SU-DHL-6 (cell line): ENCODE data around the gene SPATA9.
"Not testable (repeated sequence)": the region's sequence is repeated elsewhere in the genome, so short reads cannot be mapped to it uniquely, and the experiment has no call there.

Experiments used
- H2AFZ ChIP-seq: fragments of 200-600 bp; sonication (generic); 2 replicates; pipeline ENCODE4 v1.6.1; 2014; ENCODE audit warnings: low read depth, mild to moderate bottlenecking, moderate library complexity, mixed read lengths, antibody characterized with exemption, low read length; ENCODE audit not compliant: severe bottlenecking
- H3F3A ChIP-seq: fragments of 200-600 bp; shearing (Covaris generic); 2 replicates; pipeline ENCODE4 v1.6.0; 2016; ENCODE audit warnings: antibody characterized with exemption, mild to moderate bottlenecking; ENCODE audit not compliant: insufficient read depth
- H3K27ac ChIP-seq: fragments of 200-600 bp; sonication (generic); 2 replicates; pipeline ENCODE4 v1.5.1; 2016; ENCODE audit warnings: low read depth, mild to moderate bottlenecking, low read length, moderate library complexity, mixed read lengths
- H3K27me3 ChIP-seq: fragments of 200-600 bp; sonication (generic), shearing (Covaris generic); 2 replicates; pipeline ENCODE4 v1.6.0; 2014; ENCODE audit warnings: mild to moderate bottlenecking, low read length
- H3K36me3 ChIP-seq: fragments of 200-600 bp; sonication (generic); 2 replicates; pipeline ENCODE4 v1.6.1; 2014; ENCODE audit warnings: mild to moderate bottlenecking, low read length, mixed read lengths
- H3K4me2 ChIP-seq: fragments of 300-600, 200-600 bp; shearing (Covaris generic), sonication (generic); 2 replicates; pipeline ENCODE4 v1.6.0; 2014; ENCODE audit warnings: low read length, low read depth, mild to moderate bottlenecking; ENCODE audit not compliant: poor library complexity, severe bottlenecking
- H3K4me3 ChIP-seq: fragments of 200-600 bp; sonication (generic); 2 replicates; pipeline ENCODE4 v1.5.1; 2014; ENCODE audit warnings: antibody characterized with exemption, low read length, mild to moderate bottlenecking, mixed read lengths; ENCODE audit not compliant: insufficient read depth, poor library complexity, severe bottlenecking
- H3K79me2 ChIP-seq: fragments of 200-600 bp; sonication (generic); 2 replicates; pipeline ENCODE4 v1.6.1; 2014; ENCODE audit warnings: mild to moderate bottlenecking, low read length, moderate library complexity; ENCODE audit not compliant: insufficient read depth
- H3K9ac ChIP-seq: fragments of 200-600 bp; sonication (generic); 2 replicates; pipeline ENCODE4 v1.7.0; 2014; ENCODE audit warnings: mild to moderate bottlenecking, low read length
- H3K9me2 ChIP-seq: fragments of 200-600 bp; sonication (generic); replicated peaks from 2 replicates; pipeline ENCODE4 v1.6.1; 2014; ENCODE audit warnings: low read length; ENCODE audit not compliant: insufficient read depth
- H3K9me3 ChIP-seq: fragments of 200-600 bp; sonication (generic); 2 replicates; pipeline ENCODE4 v1.6.1; 2014; ENCODE audit warnings: low read length, mixed read lengths; ENCODE audit not compliant: insufficient read depth
- H4K20me1 ChIP-seq: fragments of 200-600 bp; sonication (generic); 2 replicates; pipeline ENCODE4 v1.6.1; 2014; ENCODE audit warnings: low read depth, mild to moderate bottlenecking, antibody characterized with exemption, low read length, moderate library complexity, mixed read lengths
- EZH2phosphoT487 ChIP-seq: fragments of 200-600 bp; sonication (generic), shearing (Covaris generic); conservative IDR thresholded peaks from 2 replicates; pipeline ENCODE4 v1.6.1; 2018; ENCODE audit warnings: mild to moderate bottlenecking, antibody characterized with exemption, low read length, moderate library complexity, mixed read lengths
- TF ChIP-seq, protein P1 (sequence below): fragments of 200-600 bp; sonication (generic); IDR thresholded peaks from one replicate; pipeline ENCODE4 v1.5.1; 2017; ENCODE audit warnings: antibody characterized with exemption, mild to moderate bottlenecking, low read length, moderate library complexity; ENCODE audit not compliant: insufficient read depth, poor library complexity, severe bottlenecking

Gene SPATA9

DNA sequence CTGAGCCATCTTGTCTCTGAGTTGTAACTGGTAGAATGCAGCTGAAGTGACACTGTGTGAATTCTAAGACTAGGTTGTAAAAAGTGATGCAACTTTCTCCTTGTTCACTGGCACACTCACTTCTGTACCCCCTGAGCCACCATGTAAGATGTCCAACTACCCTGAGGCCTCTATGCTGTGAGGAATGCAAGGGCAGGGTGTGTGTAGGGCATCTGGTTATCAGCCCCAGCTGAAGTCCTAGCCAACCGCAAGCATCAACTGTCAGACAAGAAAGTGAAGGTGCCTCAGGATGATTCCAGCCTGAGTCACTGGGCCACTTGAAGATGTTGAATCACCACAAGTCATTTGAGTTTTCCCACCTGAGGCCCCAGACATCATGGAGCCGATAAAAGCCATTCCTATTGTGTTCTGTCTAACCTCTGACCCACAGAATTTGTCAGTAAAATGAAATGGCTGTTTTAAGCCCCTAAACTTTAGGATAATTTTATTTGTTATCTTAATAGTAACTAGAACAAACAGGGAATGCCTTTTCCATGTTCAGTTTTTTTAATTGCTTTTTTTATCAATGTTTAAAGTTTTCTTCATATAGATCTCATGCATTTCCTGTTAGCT lies 29.7 kb upstream of the SPATA9 start:
- Histone ChIP-seq H3K36me3 (no peaks in the 10 kb centered on the region), H3K9ac (no peak overlapping the region), H3K9me2 (no peaks in the 10 kb centered on the region), H3K27ac (no peak overlapping the region), H3K4me3 (no peak overlapping the region), H3K79me2 (no peaks in the 10 kb centered on the region), H3K9me3 (no peaks in the 10 kb centered on the region), H4K20me1 (no peaks in the 10 kb centered on the region), H2AFZ (no peak overlapping the region), H3F3A (no peaks in the 10 kb centered on the region), H3K27me3 (no peaks in the 10 kb centered on the region), H3K4me2 (no peak overlapping the region)
- TF ChIP-seq, protein P1, sequence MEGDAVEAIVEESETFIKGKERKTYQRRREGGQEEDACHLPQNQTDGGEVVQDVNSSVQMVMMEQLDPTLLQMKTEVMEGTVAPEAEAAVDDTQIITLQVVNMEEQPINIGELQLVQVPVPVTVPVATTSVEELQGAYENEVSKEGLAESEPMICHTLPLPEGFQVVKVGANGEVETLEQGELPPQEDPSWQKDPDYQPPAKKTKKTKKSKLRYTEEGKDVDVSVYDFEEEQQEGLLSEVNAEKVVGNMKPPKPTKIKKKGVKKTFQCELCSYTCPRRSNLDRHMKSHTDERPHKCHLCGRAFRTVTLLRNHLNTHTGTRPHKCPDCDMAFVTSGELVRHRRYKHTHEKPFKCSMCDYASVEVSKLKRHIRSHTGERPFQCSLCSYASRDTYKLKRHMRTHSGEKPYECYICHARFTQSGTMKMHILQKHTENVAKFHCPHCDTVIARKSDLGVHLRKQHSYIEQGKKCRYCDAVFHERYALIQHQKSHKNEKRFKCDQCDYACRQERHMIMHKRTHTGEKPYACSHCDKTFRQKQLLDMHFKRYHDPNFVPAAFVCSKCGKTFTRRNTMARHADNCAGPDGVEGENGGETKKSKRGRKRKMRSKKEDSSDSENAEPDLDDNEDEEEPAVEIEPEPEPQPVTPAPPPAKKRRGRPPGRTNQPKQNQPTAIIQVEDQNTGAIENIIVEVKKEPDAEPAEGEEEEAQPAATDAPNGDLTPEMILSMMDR: no peak
- no peak for TF ChIP-seq EZH2phosphoT487

DNA sequence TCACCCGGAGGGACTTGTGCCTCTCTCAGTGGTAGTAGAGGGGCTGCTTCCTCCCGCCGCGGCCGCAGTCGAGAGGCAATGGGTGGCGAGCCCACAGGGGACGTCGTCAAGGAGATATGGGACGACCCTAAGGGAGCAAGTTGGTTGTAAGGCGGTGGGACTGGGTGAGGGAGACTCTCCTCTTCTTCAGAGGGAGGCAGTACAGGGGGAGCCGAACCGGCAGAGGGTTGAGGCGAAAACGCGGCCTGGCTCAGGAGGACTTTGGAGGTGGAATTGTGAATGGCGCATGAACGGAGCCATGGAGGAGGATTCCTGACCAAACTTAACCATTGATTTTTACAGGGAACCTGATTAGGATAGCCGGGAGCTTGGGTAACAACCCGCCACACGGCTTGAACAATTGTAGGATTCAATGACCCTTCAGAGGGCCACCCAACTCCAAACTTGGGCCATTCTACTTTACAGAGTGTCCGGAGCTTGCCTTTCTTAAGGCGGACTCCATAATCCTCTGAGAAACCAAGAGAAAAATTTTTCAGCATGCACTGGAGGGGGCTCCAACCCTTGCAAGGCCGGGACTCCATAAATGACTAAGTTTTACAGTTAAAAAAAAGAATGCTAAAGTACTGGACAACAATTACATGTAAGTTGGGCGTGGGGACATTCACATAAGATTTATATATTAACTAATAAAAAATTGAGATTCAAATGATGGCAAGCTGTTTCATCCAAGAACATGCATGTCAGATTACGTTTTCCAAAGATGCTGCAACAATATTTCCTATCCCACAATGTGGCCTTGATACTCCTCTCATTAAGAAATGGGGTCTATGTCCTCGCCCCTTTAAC lies 28.9 kb upstream of the SPATA9 start:
- Histone ChIP-seq H3K4me3 (no peak overlapping the region), H3F3A (no peaks in the 10 kb centered on the region), H4K20me1 (no peaks in the 10 kb centered on the region), H3K27ac (no peak overlapping the region), H3K9me3 (no peaks in the 10 kb centered on the region), H3K4me2 (no peak overlapping the region), H3K9ac (no peak overlapping the region), H3K9me2 (no peaks in the 10 kb centered on the region), H3K79me2 (no peaks in the 10 kb centered on the region), H3K36me3 (no peaks in the 10 kb centered on the region), H3K27me3 (no peaks in the 10 kb centered on the region), H2AFZ (no peak overlapping the region)
- TF ChIP-seq EZH2phosphoT487: no peak
- TF ChIP-seq, protein P1: no peak

DNA sequence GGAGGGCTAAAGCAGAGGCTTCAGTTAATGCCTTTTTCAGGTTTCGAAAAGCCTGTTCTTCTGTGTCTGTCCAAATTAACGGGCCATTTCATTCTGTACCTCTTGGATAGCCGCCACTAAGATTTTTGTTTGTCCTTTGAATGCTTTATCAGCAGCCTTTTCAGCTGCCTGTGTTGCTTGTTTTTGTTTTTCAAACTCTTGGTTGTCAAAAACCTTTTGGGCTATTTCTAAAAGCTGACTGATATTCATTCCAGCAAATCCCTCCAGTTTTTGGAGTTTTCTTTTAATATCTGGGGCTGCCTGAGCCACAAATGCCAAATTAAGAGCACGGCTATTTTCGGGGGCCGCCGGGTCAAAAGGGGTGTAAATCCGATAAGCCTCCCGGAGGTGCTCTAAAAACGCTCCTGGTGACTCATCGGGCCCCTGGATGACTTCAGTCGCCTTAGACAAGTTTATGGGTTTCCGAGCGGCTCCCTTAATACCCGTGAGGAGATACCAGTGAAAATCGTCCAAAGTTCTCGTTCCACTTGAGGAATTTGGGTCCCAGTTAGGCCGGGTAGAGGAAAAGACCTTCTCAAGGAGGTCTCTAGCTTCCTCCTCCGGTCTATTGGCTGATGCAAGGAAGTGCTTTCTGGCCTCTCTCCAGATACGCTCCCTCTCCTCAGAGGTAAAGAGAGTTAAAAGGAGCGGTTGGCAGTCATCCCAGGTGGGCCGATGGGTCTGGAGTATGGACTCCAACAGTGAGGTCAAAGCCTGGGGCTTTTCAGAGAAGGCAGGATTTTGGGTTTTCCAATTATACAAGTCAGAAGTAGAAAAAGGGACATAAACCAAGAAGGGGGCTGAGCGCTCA lies 28.1 kb upstream of the SPATA9 start:
- not testable (repeated sequence) for H3K9ac ChIP-seq, H3F3A ChIP-seq, H3K4me3 ChIP-seq, H3K79me2 ChIP-seq, H3K4me2 ChIP-seq, H3K27me3 ChIP-seq, H3K9me2 ChIP-seq, H2AFZ ChIP-seq, H4K20me1 ChIP-seq, H3K9me3 ChIP-seq, H3K27ac ChIP-seq, H3K36me3 ChIP-seq
